CD4-positive, alpha-beta T cell (primary cell): Measurements from ENCODE around the gene GRIA1. TPM values are rescaled to one million over a fixed set of nuclear protein-coding genes. Genes with fewer than 3 reads are reported as not detected.

Source experiments
- ATAC-seq: fragments of 200-7000 bp; cut with Tn5 transposase; one replicate; pipeline ENCODE4 v1.10.0; 2022; ENCODE audit warnings: mild to moderate bottlenecking; ENCODE audit not compliant: poor library complexity
- CTCF ChIA-PET: fragments of 350-600 bp; sonication (Branson Sonifier 250); formaldehyde crosslinking; loops from one replicate; lab custom pipeline; 2021; ENCODE audit warnings: antibody characterized with exemption, inconsistent platforms; lab: Charles Lee
- POLR2A ChIA-PET: fragments of 350-600 bp; sonication (Branson Sonifier 250); formaldehyde crosslinking; loops from one replicate; lab custom pipeline; 2021; ENCODE audit warnings: antibody characterized with exemption, inconsistent platforms; lab: Charles Lee
- DNase-seq, 14 experiments: peaks; one replicate each; pipeline ENCODE4 v3.0.0-alpha.2; 2013 to 2020; ENCODE audit warnings: mixed read lengths in 2 of 14
- H3K27ac ChIP-seq, 2 donors: one replicate each; pipeline versions ENCODE4 v1.5.1 to v1.7.0; 2013; ENCODE audit warnings: low read length in 2 of 2, low read depth in 1 of 2, mild to moderate bottlenecking in 1 of 2
- H3K27me3 ChIP-seq, 2 experiments: 1 replicate in 1 of 2; 2 replicates in 1 of 2; pipeline versions ENCODE4 v1.6.1 to v1.7.0; 2013; ENCODE audit warnings: low read length in 2 of 2, control low read depth in 1 of 2, mild to moderate bottlenecking in 1 of 2, moderate library complexity in 1 of 2; ENCODE audit not compliant: insufficient read depth in 2 of 2, control insufficient read depth in 1 of 2
- H3K36me3 ChIP-seq: one replicate; pipeline ENCODE4 v1.6.1; 2013; ENCODE audit warnings: low read length, control low read depth; ENCODE audit not compliant: insufficient read depth
- H3K4me1 ChIP-seq: one replicate; pipeline ENCODE4 v1.6.1; 2013; ENCODE audit warnings: low read length, control low read depth; ENCODE audit not compliant: insufficient read depth
- H3K4me3 ChIP-seq: one replicate; pipeline ENCODE4 v1.5.1; 2013; ENCODE audit warnings: mild to moderate bottlenecking, low read length, moderate library complexity
- H3K9me3 ChIP-seq, 2 experiments: 1 replicate in 1 of 2; 2 replicates in 1 of 2; pipeline versions ENCODE4 v1.6.1 to v1.7.0; 2013; ENCODE audit warnings: low read length in 2 of 2, mild to moderate bottlenecking in 2 of 2, control low read depth in 1 of 2, moderate library complexity in 1 of 2; ENCODE audit not compliant: control insufficient read depth in 1 of 2, insufficient read depth in 1 of 2
- H3K27ac Mint-ChIP-seq: one replicate; pipeline ENCODE4 v1.8.0; 2020; ENCODE audit warnings: mixed read lengths
- H3K27me3 Mint-ChIP-seq: one replicate; pipeline ENCODE4 v1.8.0; 2021; ENCODE audit warnings: mixed read lengths
- H3K36me3 Mint-ChIP-seq: one replicate; pipeline ENCODE4 v1.8.0; 2021; ENCODE audit warnings: low read depth, mixed read lengths
- H3K4me1 Mint-ChIP-seq: one replicate; pipeline ENCODE4 v1.8.0; 2021; ENCODE audit warnings: low read depth, mixed read lengths
- H3K4me3 Mint-ChIP-seq: one replicate; pipeline ENCODE4 v1.8.0; 2020; ENCODE audit warnings: mild to moderate bottlenecking, mixed read lengths
- H3K9me3 Mint-ChIP-seq: one replicate; pipeline ENCODE4 v1.8.0; 2020; ENCODE audit warnings: mixed read lengths
- intact Hi-C, 2 experiments: fragments of 100-400 bp; cut with DNase I in 1 of 2; cut with micrococcal nuclease in 1 of 2; formaldehyde crosslinking; loops; one replicate each; pipeline versions ENCODE4 v1.15.1 to v1.9.0; 2023 to 2025; cut with DNase I, micrococcal nuclease
- total RNA-seq, 174 experiments: library from RNA in 2 of 174; stranded (reverse) in 2 of 174; gene quantifications; one replicate each; pipeline ENCODE4 v1.2.3 and lab custom pipeline; 2021 to 2026
- TF ChIP-seq, protein P1 (sequence below): fragments of 200-600 bp; IDR thresholded peaks from one replicate; pipeline ENCODE4 v1.8.0; 2022; ENCODE audit warnings: antibody characterized with exemption, mild to moderate bottlenecking

GRIA1 gene
- total RNA-seq, 2 experiments from 2014 or later = not detected

DNA sequence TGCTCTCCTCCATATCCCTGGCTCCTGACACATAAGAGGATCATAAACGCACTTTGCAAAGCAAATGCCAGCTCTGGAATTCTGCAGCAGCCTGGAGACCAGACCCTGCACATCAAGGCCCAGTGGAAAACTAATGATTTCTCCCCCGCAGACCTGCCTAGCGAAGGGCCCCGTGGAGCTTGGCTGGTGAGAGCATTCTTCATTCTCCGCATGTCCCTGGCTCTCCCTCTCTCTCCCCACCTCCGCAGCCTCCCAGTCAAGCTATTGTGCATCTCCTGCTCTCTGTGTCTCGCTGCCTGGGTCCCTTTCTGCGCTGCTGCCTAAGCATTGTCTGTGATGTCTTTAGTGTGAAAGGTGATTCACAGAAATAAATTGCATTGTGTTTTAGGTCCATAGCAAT lies 46.7 kb downstream of the GRIA1 start:
- Mint-ChIP-seq H3K27ac (no peak overlapping the region), H3K4me3 (no peak overlapping the region), H3K9me3 (peaks cover 2% of the 10 kb centered on the region), H3K36me3 (no peaks in the 10 kb centered on the region), H3K27me3 (peaks cover 4% of the 10 kb centered on the region), H3K4me1 (no peaks in the 10 kb centered on the region)
- ChIA-PET POLR2A (no interaction called here), CTCF (no interaction called here)
- Histone ChIP-seq H3K27ac (no peak overlapping the region), H3K9me3 (no peaks in the 10 kb centered on the region), H3K36me3 (no peaks in the 10 kb centered on the region), H3K4me3 (no peak overlapping the region), H3K4me1 (no peaks in the 10 kb centered on the region), H3K27me3 (no peaks in the 10 kb centered on the region)
- TF ChIP-seq, protein P1, sequence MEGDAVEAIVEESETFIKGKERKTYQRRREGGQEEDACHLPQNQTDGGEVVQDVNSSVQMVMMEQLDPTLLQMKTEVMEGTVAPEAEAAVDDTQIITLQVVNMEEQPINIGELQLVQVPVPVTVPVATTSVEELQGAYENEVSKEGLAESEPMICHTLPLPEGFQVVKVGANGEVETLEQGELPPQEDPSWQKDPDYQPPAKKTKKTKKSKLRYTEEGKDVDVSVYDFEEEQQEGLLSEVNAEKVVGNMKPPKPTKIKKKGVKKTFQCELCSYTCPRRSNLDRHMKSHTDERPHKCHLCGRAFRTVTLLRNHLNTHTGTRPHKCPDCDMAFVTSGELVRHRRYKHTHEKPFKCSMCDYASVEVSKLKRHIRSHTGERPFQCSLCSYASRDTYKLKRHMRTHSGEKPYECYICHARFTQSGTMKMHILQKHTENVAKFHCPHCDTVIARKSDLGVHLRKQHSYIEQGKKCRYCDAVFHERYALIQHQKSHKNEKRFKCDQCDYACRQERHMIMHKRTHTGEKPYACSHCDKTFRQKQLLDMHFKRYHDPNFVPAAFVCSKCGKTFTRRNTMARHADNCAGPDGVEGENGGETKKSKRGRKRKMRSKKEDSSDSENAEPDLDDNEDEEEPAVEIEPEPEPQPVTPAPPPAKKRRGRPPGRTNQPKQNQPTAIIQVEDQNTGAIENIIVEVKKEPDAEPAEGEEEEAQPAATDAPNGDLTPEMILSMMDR = no peak
- DNase-seq (no peak), ATAC-seq (no peak)
- intact Hi-C loops = no loop called here

DNA sequence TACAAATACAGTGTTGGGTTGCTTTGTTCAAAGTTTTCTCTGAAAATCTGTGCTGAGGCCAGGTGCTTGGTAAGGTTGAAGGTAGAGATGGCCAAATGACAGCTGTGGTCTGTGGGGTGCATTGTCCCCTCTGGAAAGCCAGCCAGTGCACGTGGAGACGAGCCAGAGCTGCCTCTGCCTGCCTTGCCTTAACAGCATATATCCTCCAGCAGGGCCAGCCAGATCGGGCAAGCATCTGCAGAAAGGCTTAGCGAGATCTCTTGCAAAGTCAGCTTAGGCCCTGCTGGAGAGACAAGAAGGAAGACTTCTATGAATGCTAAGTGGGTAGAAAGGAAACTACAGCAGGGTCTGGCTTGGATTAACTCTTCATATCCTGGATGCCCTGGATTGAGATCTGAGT lies 49.5 kb downstream of the GRIA1 start:
- H3K9me3 ChIP-seq = no peaks in the 10 kb centered on the region
- no peak overlapping the region for H3K27ac Mint-ChIP-seq
- peaks cover 5% of the 10 kb centered on the region for H3K27me3 Mint-ChIP-seq
- ATAC-seq (no peak), DNase-seq (no peak)
- TF ChIP-seq, protein P1 = no peak
- no peak overlapping the region for H3K4me3 Mint-ChIP-seq
- intact Hi-C loops = no loop called here
- ChIA-PET POLR2A (no interaction called here), CTCF (no interaction called here)
- H3K4me3 ChIP-seq = no peak overlapping the region
- no peaks in the 10 kb centered on the region for H3K4me1 ChIP-seq
- H3K4me1 Mint-ChIP-seq = no peaks in the 10 kb centered on the region
- H3K36me3 ChIP-seq = no peaks in the 10 kb centered on the region
- no peaks in the 10 kb centered on the region for H3K27me3 ChIP-seq
- no peaks in the 10 kb centered on the region for H3K36me3 Mint-ChIP-seq
- no peak overlapping the region for H3K27ac ChIP-seq
- peaks cover 5% of the 10 kb centered on the region for H3K9me3 Mint-ChIP-seq

DNA sequence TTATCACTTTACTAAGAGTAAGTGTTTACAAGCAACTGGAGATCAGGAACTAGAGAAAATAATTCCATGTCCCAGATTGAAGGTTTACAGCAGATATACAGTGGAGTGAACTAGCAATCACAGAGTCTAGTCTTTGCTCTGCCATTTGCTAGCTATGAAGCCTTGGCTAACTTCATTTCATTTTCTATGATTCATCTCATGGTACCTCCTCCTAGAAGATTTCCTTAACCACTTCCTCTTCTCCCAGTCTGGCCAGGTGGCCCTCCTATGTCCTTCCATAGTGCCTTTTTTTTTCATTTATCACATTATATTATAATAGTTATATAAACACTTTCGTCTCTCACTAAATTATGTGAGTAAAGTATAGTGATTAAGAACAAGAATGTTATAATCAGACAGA lies 52.1 kb downstream of the GRIA1 start:
- TF ChIP-seq, protein P1 = no peak
- no peaks in the 10 kb centered on the region for H3K36me3 ChIP-seq
- no peak overlapping the region for H3K27ac ChIP-seq
- Mint-ChIP-seq H3K27me3 (peaks cover 5% of the 10 kb centered on the region), H3K4me3 (no peak overlapping the region), H3K36me3 (no peaks in the 10 kb centered on the region), H3K27ac (no peak overlapping the region), H3K9me3 (peaks cover 5% of the 10 kb centered on the region), H3K4me1 (no peaks in the 10 kb centered on the region)
- no peak overlapping the region for H3K4me3 ChIP-seq
- intact Hi-C loops = no loop called here
- DNase-seq (no peak), ATAC-seq (no peak)
- H3K27me3 ChIP-seq = no peaks in the 10 kb centered on the region
- CTCF ChIA-PET = no interaction called here
- H3K4me1 ChIP-seq = no peaks in the 10 kb centered on the region
- POLR2A ChIA-PET = no interaction called here
- H3K9me3 ChIP-seq = no peaks in the 10 kb centered on the region
